DMS153 treated with DMSO at 0.1 percent for 48 hours (cell line): Measurements from ENCODE around the gene AUTS2.

Source experiments
- DNase-seq: peaks from one replicate; lab custom pipeline; 2025; ENCODE audit not compliant: unreplicated experiment; lab: John Stamatoyannopoulos, UW

AUTS2 gene

DNA sequence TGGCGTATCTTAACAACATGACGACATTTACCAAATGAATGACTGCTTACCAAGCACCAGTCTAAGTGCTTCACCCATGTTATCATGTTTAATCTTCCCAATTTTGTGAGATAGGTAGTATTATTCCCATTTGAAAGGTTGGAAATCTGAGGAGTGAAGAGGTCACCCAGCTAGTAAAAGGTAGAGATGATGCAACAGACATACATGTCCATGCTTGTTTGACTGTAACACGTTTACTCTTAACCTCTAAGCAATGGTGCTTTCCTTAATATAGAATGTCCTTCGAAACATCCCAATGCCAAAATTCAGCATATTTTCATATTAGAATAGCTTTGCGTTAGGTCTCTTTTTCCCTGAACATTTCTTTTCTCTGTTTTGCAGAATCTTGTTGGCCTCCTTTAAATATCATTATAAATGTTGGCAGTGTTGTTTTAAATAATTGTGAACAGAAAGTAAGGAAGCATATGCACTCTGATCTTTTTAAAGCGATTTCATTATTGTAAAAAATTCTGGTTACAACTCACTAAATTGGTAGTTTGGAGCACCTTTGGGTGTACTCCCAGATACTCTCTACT, 722.8 kb downstream of the AUTS2 start:
- no peak for DNase-seq

GRCh38 chr7:70322856-70323255, 724.6 kb downstream of the AUTS2 start:
- DNase-seq = no peak

GRCh38 chr7:70325509-70326101, 727.3 kb downstream of the AUTS2 start:
- DNase-seq = no peak

GRCh38 chr7:70334295-70334694, 736.0 kb downstream of the AUTS2 start:
- no peak for DNase-seq

DNA sequence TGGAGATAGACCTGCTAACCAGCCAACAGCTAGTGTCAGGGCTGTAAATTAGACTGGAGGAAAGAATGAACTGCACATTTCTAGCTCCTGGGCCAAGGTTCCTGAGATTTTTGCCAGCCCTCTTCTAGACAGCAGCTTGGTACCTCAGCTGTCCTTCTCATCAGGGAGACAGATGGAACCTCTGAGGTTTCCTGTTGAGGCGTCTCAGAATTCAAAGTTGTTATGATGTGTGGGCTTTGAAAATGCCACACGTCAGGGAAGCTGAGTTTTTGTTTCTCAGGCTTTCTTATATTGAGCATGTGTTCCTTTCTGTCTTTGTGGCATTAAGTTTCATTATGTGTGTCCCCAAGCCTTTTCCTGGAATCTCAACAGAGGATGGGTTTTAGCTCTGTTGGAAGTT, 736.6 kb downstream of the AUTS2 start:
- DNase-seq = no peak

GRCh38 chr7:70336536-70336935, 738.3 kb downstream of the AUTS2 start:
- no peak for DNase-seq

DNA sequence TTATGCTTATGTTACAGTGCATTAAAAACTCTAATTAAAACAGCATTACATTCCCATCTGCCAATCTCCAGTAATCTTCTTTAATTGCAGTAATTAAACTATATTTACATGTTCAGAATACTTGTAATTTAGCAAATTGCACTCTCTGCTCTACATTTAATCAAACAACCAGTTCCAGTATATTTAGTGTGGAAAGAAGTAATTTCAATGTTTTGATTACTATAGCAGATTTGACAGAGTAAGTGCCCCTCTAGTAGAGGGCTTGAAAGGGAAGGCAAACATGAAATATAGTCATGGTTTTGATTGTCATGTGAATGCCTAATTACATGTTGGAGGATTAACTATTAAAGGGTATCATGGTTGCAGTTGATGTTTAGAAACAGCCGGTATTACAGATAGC, 739.7 kb downstream of the AUTS2 start:
- DNase-seq = no peak

- DNase-seq = no peak
Measured at GRCh38 chr7:70340236-70340635, 742.0 kb downstream of the AUTS2 start.

GRCh38 chr7:70341446-70341845, 743.2 kb downstream of the AUTS2 start:
- DNase-seq = no peak

GRCh38 chr7:70343519-70343918, 745.2 kb downstream of the AUTS2 start:
- no peak for DNase-seq

DNA sequence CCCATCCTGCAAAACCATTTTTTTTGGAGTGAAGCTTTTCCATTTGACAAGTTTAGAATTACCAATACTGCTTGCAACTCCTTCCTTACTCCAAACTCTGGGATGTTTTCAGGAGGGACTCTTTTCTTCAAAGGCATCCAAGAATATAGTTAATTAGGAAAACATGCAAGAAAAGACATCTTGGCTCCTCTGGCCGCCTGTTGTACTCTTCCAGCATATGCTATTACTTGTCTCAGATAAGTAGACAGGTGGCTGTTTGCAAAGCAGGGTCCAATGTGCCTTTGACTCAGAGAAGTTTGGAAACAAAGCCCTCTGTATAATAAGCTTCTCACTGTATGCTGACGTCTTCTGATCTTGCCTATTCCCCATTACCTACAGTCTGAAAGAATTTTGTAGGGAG, 746.5 kb downstream of the AUTS2 start:
- no peak for DNase-seq

DNA sequence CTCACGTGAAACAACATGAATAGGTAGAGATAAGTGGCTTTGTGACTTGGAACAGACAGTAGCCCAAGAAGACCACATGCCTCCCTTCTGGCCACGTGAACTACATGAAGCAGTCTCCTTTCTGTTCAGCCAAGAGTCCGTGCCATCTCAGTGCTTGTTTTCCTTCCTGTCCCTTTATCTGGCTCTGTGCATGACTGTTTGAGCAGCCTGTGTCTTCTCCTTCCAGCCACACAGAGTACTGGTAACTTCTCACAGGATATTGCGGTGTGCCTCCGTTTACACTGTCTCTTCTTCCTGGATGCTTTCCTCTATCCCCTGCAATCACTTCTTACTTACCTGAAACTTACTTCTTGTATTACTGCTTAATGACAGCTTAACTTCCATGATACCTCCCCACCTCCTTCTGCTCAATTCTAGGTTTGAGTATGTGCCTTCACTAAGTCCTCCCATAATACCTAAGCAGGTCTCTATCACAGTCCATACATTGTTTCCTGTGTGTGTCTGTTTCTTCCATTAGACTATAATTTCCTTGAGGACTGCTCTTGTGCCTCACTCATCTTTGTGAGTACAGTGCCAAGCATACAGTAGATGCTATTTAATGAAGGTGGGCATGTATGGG, 748.7 kb downstream of the AUTS2 start:
- no peak for DNase-seq

DNA sequence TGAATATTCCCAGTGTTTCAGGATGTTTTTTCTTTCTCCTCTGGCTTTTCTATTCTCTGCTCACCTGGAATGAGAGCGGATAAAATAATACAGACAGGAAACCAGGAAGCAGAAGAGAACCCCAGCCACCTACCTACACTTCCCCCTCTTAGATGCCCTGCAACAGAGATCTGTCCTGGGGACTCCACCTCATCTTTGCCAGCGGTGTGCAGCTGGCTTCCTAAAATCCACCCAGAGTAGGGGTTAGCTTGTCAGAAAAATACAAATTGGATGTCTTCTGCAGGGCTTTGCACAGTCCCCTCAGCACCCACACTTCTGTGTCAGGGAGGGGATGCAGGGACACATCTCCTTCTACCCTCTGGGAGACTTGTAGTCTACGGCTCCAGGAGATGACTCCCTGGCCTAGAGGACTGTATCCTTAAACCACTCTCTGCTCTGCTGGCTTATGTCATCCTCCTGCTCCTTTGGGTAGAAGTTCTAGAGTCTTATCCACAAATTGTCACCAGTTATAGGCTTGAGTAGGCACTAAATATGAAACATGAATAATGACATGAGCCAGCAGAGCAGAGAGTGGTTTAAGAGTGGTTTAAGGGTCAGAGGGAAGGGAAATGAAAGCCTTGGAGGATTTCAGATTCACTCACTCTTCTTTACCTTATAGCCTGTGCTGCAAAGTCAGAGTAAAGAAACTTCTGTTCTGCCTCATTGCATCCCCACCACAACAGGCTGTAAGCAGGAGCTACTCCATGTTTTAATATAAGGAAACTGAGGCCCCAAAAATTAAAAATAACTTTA, 749.4 kb downstream of the AUTS2 start:
- DNase-seq = no peak

DNA sequence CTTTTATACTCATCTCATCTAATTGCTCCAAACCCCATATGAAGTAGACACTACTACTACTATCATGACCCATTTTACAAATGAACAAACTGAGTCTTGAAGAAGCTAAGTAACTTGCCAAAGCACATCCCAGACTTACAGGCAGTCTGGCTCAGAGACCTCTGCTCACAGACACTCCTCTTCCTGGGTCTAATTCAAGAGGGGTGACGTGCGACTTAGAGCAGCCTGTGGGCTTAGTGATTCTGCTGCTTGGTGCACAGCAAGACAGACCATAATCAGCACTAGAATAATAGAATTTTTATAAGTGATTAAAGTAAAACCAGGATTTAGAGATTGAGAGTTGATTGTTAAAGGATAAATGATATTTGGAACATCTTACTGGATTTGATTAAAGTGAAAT, 750.8 kb downstream of the AUTS2 start:
- no peak for DNase-seq

- no peak for DNase-seq
Measured at GRCh38 chr7:70349819-70350218, 751.5 kb downstream of the AUTS2 start.

DNA sequence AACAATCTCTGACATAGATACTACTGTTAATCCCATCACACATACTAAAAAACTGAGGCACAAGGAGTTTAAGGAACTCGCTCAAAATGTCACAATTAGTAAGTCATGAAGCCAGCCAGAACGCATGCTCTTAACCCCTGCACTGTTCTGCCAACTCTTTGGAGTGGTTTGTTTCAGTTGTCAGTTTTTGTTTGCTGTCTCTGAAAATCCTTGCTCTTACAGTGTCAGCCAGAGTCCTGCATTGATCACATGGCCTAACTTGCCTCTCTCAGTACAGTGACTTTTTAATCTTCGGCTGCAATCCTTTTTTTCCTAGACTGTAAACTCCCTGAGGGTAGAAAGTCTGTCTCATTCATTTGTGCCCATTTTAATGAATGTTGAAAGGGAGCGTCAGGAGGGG, 753.8 kb downstream of the AUTS2 start:
- no peak for DNase-seq

- DNase-seq = no peak
Measured at GRCh38 chr7:70352906-70353305, 754.6 kb downstream of the AUTS2 start.

DNA sequence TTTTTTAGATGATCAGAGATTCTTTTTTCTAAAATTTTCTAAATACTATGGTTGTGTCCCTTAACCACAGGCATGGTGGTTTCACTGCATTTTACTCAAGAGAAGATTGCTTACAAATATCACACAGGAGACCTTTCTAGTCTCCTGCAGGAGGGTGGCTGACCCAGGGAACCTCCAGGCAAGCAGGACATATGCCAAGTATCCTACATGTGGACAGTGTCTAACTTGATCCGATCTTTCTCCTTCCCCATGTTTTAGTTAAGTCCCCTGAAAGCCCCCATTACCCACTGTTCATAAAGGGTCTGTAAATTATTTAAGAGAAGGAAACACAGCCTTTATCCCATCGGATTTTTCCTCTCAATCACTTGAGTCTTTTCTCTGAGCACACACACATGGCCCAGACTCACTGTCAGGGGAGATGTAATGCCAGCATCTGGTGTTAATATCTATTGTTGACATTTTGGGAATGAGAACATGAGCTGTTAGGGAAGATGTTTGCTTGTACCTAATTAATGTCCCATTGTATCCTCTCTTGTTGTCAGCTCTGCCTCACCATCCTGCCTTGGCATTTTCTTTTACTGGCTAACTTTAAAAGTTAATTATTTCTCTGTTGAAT, 755.2 kb downstream of the AUTS2 start:
- DNase-seq = no peak

- no peak for DNase-seq
Measured at GRCh38 chr7:70353946-70354335, 755.7 kb downstream of the AUTS2 start.

DNA sequence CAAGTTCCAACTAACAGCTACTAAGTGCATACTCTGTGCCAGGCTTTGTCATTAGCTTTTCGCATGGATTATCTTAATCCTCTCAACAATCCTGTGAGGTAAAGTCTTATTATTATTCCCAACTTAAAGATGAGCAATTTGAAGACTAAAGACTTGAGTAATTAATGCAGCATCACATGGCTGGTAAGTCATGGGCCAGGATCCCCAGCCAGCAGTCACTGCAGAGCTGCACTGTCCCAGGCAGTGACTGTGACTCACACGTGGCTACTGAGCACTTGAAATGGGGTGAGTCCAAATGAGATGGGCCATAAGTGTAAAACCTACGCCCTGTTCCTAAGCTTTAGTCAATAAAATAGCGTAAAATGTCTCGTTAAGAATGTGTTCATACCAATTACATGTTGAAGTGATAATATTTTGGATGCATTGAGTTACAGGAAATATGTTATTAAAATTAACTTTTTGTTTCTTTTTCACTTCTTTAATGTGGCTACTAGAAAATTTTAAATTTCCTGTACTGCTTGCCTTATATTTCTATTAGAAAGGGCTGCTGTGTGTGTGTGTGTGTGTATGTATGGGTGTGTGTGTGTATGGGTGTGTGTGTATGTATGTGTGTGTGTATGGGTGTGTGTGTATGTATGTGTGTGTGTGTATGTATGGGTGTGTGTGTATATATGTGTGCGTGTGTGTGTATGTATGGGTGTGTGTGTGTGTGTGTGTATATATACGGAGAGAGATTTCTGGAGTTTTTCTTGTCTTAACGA, 756.3 kb downstream of the AUTS2 start:
- no peak for DNase-seq
